HEK293 (cell line): Measurements from ENCODE around the gene DOCK1.

Source experiments
- CTCF ChIA-PET: fragments of 350-600 bp; formaldehyde crosslinking; extraction: SDS; loops from one replicate; lab custom pipeline; 2021; ENCODE audit warnings: antibody characterized with exemption; lab: Yijun Ruan, JAX
- POLR2A ChIA-PET: fragments of 300-600 bp; formaldehyde crosslinking; extraction: SDS; loops from one replicate; lab custom pipeline; 2020; ENCODE audit warnings: antibody characterized with exemption, inconsistent platforms; lab: Yijun Ruan, JAX
- H3K27ac ChIP-seq: fragments of 200-500 bp; sonication (Bioruptor generic); 2 replicates; pipeline ENCODE4 v1.5.1; 2014; ENCODE audit warnings: low read depth, low read length, control low read depth, inconsistent platforms; ENCODE audit errors: extremely low read depth
- H3K36me3 ChIP-seq, 2 experiments: fragments of 200-500 bp in 1 of 2; sonication (Bioruptor generic) in 1 of 2; 1 replicate in 1 of 2; 2 replicates in 1 of 2; pipeline ENCODE4 v1.5.1; 2014 to 2017; ENCODE audit warnings: inconsistent platforms in 2 of 2, low read length in 2 of 2; ENCODE audit not compliant: control insufficient read depth in 2 of 2, insufficient read depth in 1 of 2
- H3K4me1 ChIP-seq: fragments of 200-500 bp; sonication (Bioruptor generic); 2 replicates; pipeline ENCODE4 v1.5.1; 2014; ENCODE audit warnings: mild to moderate bottlenecking, low read length, inconsistent platforms; ENCODE audit not compliant: control insufficient read depth, insufficient read depth
- H3K4me3 ChIP-seq: 2 replicates; pipeline ENCODE4 v1.5.1; 2011; ENCODE audit warnings: low read depth, mild to moderate bottlenecking, control low read depth, low read length, moderate library complexity
- H3K9me3 ChIP-seq: fragments of 200-500 bp; sonication (Bioruptor generic); 2 replicates; pipeline ENCODE4 v1.5.1; 2014; ENCODE audit warnings: low read depth, low read length, inconsistent platforms; ENCODE audit not compliant: control insufficient read depth, insufficient read depth
- BCL6B ChIP-seq: fragments of 450-650 bp; formaldehyde crosslinking; IDR thresholded peaks from 2 replicates; pipeline ENCODE4 v1.5.1; 2017; ENCODE audit warnings: missing biosample characterization, missing genetic modification characterization
- ELK4 ChIP-seq: IDR thresholded peaks from 2 replicates; pipeline ENCODE4 v1.6.1; 2011; ENCODE audit warnings: mild to moderate bottlenecking, low read depth, low read length, borderline replicate concordance
- SCRT2 ChIP-seq: fragments of 450-650 bp; formaldehyde crosslinking; IDR thresholded peaks from 2 replicates; pipeline ENCODE4 v1.5.1; 2016; ENCODE audit warnings: missing biosample characterization, missing genetic modification characterization
- SP7 ChIP-seq: fragments of 450-650 bp; formaldehyde crosslinking; IDR thresholded peaks from 2 replicates; pipeline ENCODE4 v1.5.1; 2016; ENCODE audit warnings: missing biosample characterization, missing genetic modification characterization
- ZBTB20 ChIP-seq: fragments of 450-650 bp; formaldehyde crosslinking; IDR thresholded peaks from 2 replicates; pipeline ENCODE4 v1.5.1; 2016; ENCODE audit warnings: missing biosample characterization, missing genetic modification characterization
- ZBTB49 ChIP-seq: fragments of 450-650 bp; formaldehyde crosslinking; IDR thresholded peaks from 2 replicates; pipeline ENCODE4 v1.5.1; 2016; ENCODE audit warnings: missing biosample characterization, missing genetic modification characterization, low read depth
- ZNF121 ChIP-seq: fragments of 450-650 bp; formaldehyde crosslinking; IDR thresholded peaks from 2 replicates; pipeline ENCODE4 v1.5.1; 2016; ENCODE audit warnings: missing biosample characterization, missing genetic modification characterization
- ZNF133 ChIP-seq: fragments of 450-650 bp; formaldehyde crosslinking; IDR thresholded peaks from 2 replicates; pipeline ENCODE4 v1.5.1; 2016; ENCODE audit warnings: missing biosample characterization, missing genetic modification characterization
- ZNF138 ChIP-seq: fragments of 450-650 bp; formaldehyde crosslinking; IDR thresholded peaks from 2 replicates; pipeline ENCODE4 v1.5.1; 2016; ENCODE audit warnings: missing biosample characterization, missing genetic modification characterization, borderline replicate concordance
- ZNF174 ChIP-seq: fragments of 450-650 bp; formaldehyde crosslinking; IDR thresholded peaks from 2 replicates; pipeline ENCODE4 v1.5.0; 2017; ENCODE audit warnings: missing biosample characterization, mild to moderate bottlenecking, missing genetic modification characterization
- ZNF2 ChIP-seq: fragments of 450-650 bp; formaldehyde crosslinking; IDR thresholded peaks from 2 replicates; pipeline ENCODE4 v1.5.1; 2016; ENCODE audit warnings: missing biosample characterization, missing genetic modification characterization
- ZNF221 ChIP-seq: fragments of 450-650 bp; formaldehyde crosslinking; IDR thresholded peaks from 2 replicates; pipeline ENCODE4 v1.5.1; 2017; ENCODE audit warnings: missing biosample characterization, missing genetic modification characterization, borderline replicate concordance
- ZNF239 ChIP-seq: fragments of 450-650 bp; formaldehyde crosslinking; IDR thresholded peaks from 2 replicates; pipeline ENCODE4 v1.5.1; 2016; ENCODE audit warnings: missing biosample characterization, missing genetic modification characterization
- ZNF555 ChIP-seq: fragments of 450-650 bp; formaldehyde crosslinking; conservative IDR thresholded peaks from 2 replicates; pipeline ENCODE4 v1.5.1; 2017; ENCODE audit warnings: missing biosample characterization, mild to moderate bottlenecking, missing genetic modification characterization, inconsistent platforms
- ZNF596 ChIP-seq: fragments of 450-650 bp; IDR thresholded peaks from 2 replicates; pipeline ENCODE4 v1.5.0; 2018; ENCODE audit warnings: missing biosample characterization, mild to moderate bottlenecking, missing genetic modification characterization, moderate library complexity
- ZNF610 ChIP-seq: fragments of 450-650 bp; formaldehyde crosslinking; IDR thresholded peaks from 2 replicates; pipeline ENCODE4 v1.5.1; 2016; ENCODE audit warnings: missing biosample characterization, missing genetic modification characterization, borderline replicate concordance
- ZNF623 ChIP-seq: fragments of 450-650 bp; formaldehyde crosslinking; IDR thresholded peaks from 2 replicates; pipeline ENCODE4 v1.5.1; 2016; ENCODE audit warnings: missing biosample characterization, missing genetic modification characterization
- ZNF654 ChIP-seq: fragments of 450-650 bp; formaldehyde crosslinking; IDR thresholded peaks from 2 replicates; pipeline ENCODE4 v1.5.1; 2016; ENCODE audit warnings: low read depth, missing biosample characterization, missing genetic modification characterization
- TF ChIP-seq, protein P1 (sequence below): fragments of 450-650 bp; formaldehyde crosslinking; conservative IDR thresholded peaks from 2 replicates; pipeline ENCODE4 v1.5.1; 2016; ENCODE audit warnings: low read depth, missing biosample characterization, missing genetic modification characterization
- TF ChIP-seq, protein P2 (sequence below): fragments of 450-650 bp; formaldehyde crosslinking; IDR thresholded peaks from 2 replicates; pipeline ENCODE4 v1.5.1; 2016; ENCODE audit warnings: missing biosample characterization, missing genetic modification characterization

The DOCK1 gene

DNA sequence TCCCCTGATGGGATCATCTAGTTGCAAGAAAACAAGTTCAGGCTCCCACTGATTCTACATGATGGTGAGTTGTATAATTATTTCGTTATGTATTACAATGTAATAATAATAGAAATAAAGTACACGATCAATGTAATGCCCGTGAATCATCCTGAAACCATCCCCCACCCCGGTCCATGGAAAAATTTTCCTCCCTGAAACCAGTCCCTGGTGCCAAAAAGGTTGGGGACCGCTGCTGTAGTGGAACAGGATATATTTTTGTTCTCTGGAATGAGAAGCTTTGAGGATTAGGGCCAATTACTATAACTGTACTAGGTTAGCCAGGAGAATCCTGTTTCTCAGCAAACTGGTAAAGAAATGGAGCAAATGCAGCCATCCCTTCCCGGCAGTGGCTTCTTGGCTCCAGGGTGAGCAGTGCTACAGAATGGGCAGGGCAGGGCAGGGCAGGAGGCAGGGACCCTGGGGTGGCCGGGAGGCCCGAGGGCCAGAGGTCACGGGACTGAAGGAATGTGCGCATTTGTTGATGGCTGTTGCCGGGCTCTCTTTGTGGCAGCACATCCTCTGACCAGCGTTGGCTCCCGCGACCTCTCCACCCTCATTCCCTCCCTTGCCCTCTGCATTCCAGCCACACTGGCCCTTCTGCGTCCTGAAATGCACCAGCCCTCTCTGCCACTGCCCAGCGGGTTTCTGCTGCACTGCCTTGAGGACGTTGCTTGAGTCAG lies 481.5 kb downstream of the DOCK1 start (continued):
- TF ChIP-seq ZBTB49 (tag by site-specific recombination) (no peak), SCRT2 (tag by site-specific recombination) (no peak), ZNF121 (no peak), ZNF654 (tag by site-specific recombination) (no peak), ZNF596 (tag by site-specific recombination) (no peak), ZNF221 (no peak), ZNF138 (tag by site-specific recombination) (no peak), ELK4 (no peak), ZBTB20 (tag by site-specific recombination) (no peak), ZNF239 (tag by site-specific recombination) (no peak)
- TF ChIP-seq, protein P1, sequence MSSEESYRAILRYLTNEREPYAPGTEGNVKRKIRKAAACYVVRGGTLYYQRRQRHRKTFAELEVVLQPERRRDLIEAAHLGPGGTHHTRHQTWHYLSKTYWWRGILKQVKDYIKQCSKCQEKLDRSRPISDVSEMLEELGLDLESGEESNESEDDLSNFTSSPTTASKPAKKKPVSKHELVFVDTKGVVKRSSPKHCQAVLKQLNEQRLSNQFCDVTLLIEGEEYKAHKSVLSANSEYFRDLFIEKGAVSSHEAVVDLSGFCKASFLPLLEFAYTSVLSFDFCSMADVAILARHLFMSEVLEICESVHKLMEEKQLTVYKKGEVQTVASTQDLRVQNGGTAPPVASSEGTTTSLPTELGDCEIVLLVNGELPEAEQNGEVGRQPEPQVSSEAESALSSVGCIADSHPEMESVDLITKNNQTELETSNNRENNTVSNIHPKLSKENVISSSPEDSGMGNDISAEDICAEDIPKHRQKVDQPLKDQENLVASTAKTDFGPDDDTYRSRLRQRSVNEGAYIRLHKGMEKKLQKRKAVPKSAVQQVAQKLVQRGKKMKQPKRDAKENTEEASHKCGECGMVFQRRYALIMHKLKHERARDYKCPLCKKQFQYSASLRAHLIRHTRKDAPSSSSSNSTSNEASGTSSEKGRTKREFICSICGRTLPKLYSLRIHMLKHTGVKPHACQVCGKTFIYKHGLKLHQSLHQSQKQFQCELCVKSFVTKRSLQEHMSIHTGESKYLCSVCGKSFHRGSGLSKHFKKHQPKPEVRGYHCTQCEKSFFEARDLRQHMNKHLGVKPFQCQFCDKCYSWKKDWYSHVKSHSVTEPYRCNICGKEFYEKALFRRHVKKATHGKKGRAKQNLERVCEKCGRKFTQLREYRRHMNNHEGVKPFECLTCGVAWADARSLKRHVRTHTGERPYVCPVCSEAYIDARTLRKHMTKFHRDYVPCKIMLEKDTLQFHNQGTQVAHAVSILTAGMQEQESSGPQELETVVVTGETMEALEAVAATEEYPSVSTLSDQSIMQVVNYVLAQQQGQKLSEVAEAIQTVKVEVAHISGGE (tag by site-specific recombination): no peak

DNA sequence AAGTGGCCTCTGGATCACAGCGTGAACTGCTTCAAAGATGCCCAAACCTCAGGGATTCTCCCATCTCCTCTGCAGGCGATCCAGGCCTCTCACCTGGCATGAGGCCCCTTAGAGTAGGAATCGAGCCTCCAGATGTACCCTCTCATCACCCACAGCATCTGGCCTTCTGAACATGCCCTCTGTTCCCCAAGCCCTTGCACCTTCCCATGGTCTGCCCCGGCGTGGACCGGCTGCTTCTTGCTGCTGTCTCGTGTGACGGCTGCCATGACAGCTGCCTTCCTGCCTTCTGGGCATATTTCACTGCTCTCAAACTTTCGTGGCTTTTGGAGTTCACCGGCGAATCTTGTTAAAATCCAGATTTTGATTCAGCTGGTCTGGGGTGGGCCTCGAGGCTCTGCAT lies 486.6 kb downstream of the DOCK1 start:
- no peaks in the 10 kb centered on the region for H3K36me3 ChIP-seq
- TF ChIP-seq ZNF623 (tag by site-specific recombination) (no peak), BCL6B (tag by site-specific recombination) (no peak), SP7 (tag by site-specific recombination) (no peak), ZNF2 (tag by site-specific recombination) (no peak), ZNF610 (tag by site-specific recombination) (no peak), ZNF555 (tag by site-specific recombination) (no peak), ZNF174 (tag by site-specific recombination) (no peak), ZNF133 (tag by site-specific recombination) (no peak)
- TF ChIP-seq, protein P2, sequence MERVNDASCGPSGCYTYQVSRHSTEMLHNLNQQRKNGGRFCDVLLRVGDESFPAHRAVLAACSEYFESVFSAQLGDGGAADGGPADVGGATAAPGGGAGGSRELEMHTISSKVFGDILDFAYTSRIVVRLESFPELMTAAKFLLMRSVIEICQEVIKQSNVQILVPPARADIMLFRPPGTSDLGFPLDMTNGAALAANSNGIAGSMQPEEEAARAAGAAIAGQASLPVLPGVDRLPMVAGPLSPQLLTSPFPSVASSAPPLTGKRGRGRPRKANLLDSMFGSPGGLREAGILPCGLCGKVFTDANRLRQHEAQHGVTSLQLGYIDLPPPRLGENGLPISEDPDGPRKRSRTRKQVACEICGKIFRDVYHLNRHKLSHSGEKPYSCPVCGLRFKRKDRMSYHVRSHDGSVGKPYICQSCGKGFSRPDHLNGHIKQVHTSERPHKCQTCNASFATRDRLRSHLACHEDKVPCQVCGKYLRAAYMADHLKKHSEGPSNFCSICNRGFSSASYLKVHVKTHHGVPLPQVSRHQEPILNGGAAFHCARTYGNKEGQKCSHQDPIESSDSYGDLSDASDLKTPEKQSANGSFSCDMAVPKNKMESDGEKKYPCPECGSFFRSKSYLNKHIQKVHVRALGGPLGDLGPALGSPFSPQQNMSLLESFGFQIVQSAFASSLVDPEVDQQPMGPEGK: no peak
- TF ChIP-seq, protein P1 (tag by site-specific recombination): no peak
- no peaks in the 10 kb centered on the region for H3K9me3 ChIP-seq
- no peak overlapping the region for H3K4me3 ChIP-seq
- CTCF ChIA-PET: no interaction called here
- POLR2A ChIA-PET: no interaction called here
- H3K4me1 ChIP-seq: no peaks in the 10 kb centered on the region
- no peak overlapping the region for H3K27ac ChIP-seq
